ENCODE results near the gene MAP3K5.

DNA sequence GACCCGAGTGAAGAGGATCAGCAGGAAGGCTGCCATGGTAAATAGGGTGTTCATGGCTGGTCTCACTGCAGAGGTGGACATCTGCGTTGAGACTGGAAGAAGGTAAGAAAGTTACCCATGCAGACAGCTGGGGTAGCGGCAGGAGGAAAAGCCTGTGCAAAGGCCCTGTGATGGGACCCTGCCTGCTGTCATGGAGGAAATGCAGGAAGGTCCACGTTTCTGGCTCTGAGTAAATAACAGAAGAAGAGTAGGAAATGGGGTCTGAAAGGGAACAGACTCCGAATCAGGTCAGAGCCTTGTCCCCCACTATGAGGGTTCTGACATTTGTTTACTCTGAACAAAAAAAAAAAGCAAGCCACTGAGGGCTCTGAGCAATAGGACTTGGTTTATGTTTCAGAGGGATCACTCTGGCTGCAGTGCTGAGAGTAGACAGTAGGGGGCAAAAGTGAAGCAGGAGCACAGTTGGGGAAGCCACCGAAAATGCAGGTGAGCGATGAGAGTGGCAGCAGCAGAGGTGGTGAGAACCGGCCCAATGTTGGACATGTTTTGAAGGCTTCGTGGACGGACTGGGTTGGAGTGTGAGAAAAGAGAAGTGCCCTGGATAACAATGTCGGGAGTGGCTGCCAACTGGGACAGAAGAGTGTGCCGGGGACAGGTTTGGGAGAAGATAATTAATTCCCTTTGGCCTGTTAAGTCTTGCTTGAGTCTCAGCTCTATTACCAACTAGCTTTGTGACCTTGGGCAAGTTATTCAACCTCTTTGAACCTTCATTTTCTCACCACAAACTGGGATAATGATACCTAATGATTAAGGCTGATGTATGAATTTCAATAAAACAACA is 184.1 kb downstream of the MAP3K5 start:
- TF ChIP-seq CTCF (IDR thresholded peaks at IDR 0.05) (peak; percentile 60 to 83 (median 62)), POLR2AphosphoS5 (IDR thresholded peaks at IDR 0.05) (no peak)
